Tibial artery (tissue), 4 donors: ENCODE data around the gene SOBP.

Experiments used
- DNase-seq, 2 donors: peaks; one replicate each; pipeline ENCODE4 v3.0.0-alpha.2; 2019
- H3K27ac ChIP-seq, 2 donors: fragments of 200-600 bp; sonication (generic) in 1 of 2; 1 replicate in 1 of 2; 2 replicates in 1 of 2; pipeline ENCODE4 v1.5.1; 2018 to 2019; ENCODE audit warnings: mild to moderate bottlenecking in 1 of 2
- H3K27me3 ChIP-seq, 2 donors: fragments of 200-600 bp; sonication (generic) in 1 of 2; one replicate each; pipeline versions ENCODE4 v1.5.1 to v1.6.0; 2016 to 2019
- H3K36me3 ChIP-seq, 3 donors: fragments of 200-600 bp; sonication (generic) in 2 of 3; one replicate each; pipeline ENCODE4 v1.5.1; 2016 to 2019; ENCODE audit warnings: mild to moderate bottlenecking in 2 of 3
- H3K4me1 ChIP-seq, 4 donors: fragments of 200-600 bp; sonication (generic) in 2 of 4; 1 replicate in 3 of 4; 2 replicates in 1 of 4; pipeline ENCODE4 v1.5.1; 2016 to 2019
- H3K4me3 ChIP-seq, 2 donors: fragments of 200-600 bp; sonication (generic) in 1 of 2; 1 replicate in 1 of 2; 2 replicates in 1 of 2; pipeline ENCODE4 v1.5.1; 2018 to 2019; ENCODE audit warnings: mild to moderate bottlenecking in 2 of 2
- H3K9me3 ChIP-seq, 3 donors: fragments of 200-600 bp; sonication (generic) in 1 of 3; one replicate each; pipeline ENCODE4 v1.5.1; 2016 to 2019
- CTCF ChIP-seq, 2 experiments: fragments of 200-600 bp in 1 of 2; fragments of 450-650 bp in 1 of 2; IDR thresholded peaks; one replicate each; pipeline ENCODE4 v1.5.1; 2017 to 2019; ENCODE audit warnings: antibody characterized with exemption in 2 of 2, mild to moderate bottlenecking in 1 of 2, moderate library complexity in 1 of 2
- intact Hi-C: fragments of 100-400 bp; cut with DNase I; formaldehyde crosslinking; loops from one replicate; pipeline ENCODE4 v1.15.0; 2023; ENCODE audit warnings: low total_unique reads

SOBP gene

GRCh38 chr6:107637316-107638315 is 147.7 kb downstream of the SOBP start:
- no peak for TF ChIP-seq CTCF (IDR thresholded peaks at IDR 0.05)
- Histone ChIP-seq H3K27me3 (no peaks in the 10 kb centered on the region), H3K36me3 (peaks cover 0 to 18% (median 0%) of the 10 kb centered on the region in 3 donors), H3K4me3 (no peak overlapping the region), H3K4me1 (peaks cover 0 to 15% (median 4%) of the 10 kb centered on the region in 4 donors), H3K27ac (no peak overlapping the region), H3K9me3 (no peaks in the 10 kb centered on the region)
- DNase-seq: no peak
- intact Hi-C loops: no loop called here

- no peak overlapping the region for H3K4me3 ChIP-seq
- no peak overlapping the region for H3K27ac ChIP-seq
- no peak for TF ChIP-seq CTCF (IDR thresholded peaks at IDR 0.05)
- H3K4me1 ChIP-seq: peaks cover 0 to 15% (median 4%) of the 10 kb centered on the region in 4 donors
- no peak for DNase-seq
- no peaks in the 10 kb centered on the region for H3K9me3 ChIP-seq
- no peaks in the 10 kb centered on the region for H3K27me3 ChIP-seq
- intact Hi-C loops: no loop called here
- H3K36me3 ChIP-seq: peaks cover 0 to 18% (median 0%) of the 10 kb centered on the region in 3 donors
Measured at GRCh38 chr6:107638493-107638892, 148.6 kb downstream of the SOBP start.

GRCh38 chr6:107639511-107639910 is 149.6 kb downstream of the SOBP start:
- Histone ChIP-seq H3K36me3 (peaks cover 0 to 10% (median 0%) of the 10 kb centered on the region in 3 donors), H3K27me3 (no peaks in the 10 kb centered on the region), H3K4me3 (no peak overlapping the region), H3K27ac (no peak overlapping the region), H3K9me3 (no peaks in the 10 kb centered on the region), H3K4me1 (peaks cover 0 to 10% (median 1%) of the 10 kb centered on the region in 4 donors)
- no peak for TF ChIP-seq CTCF (IDR thresholded peaks at IDR 0.05)
- intact Hi-C loops: no loop called here
- no peak for DNase-seq

GRCh38 chr6:107641071-107641470 is 151.2 kb downstream of the SOBP start:
- H3K4me1 ChIP-seq: peaks cover 0 to 15% (median 1%) of the 10 kb centered on the region in 4 donors
- H3K27me3 ChIP-seq: no peaks in the 10 kb centered on the region
- H3K4me3 ChIP-seq: no peak overlapping the region
- no peak for TF ChIP-seq CTCF (IDR thresholded peaks at IDR 0.05)
- no peaks in the 10 kb centered on the region for H3K9me3 ChIP-seq
- H3K36me3 ChIP-seq: no peaks in the 10 kb centered on the region
- DNase-seq: no peak
- intact Hi-C loops: no loop called here
- H3K27ac ChIP-seq: no peak overlapping the region

GRCh38 chr6:107641500-107641941 is 151.6 kb downstream of the SOBP start:
- H3K9me3 ChIP-seq: no peaks in the 10 kb centered on the region
- DNase-seq: no peak
- intact Hi-C loops: no loop called here
- H3K27me3 ChIP-seq: no peaks in the 10 kb centered on the region
- no peak overlapping the region for H3K27ac ChIP-seq
- H3K36me3 ChIP-seq: no peaks in the 10 kb centered on the region
- TF ChIP-seq CTCF (IDR thresholded peaks at IDR 0.05): no peak
- no peak overlapping the region for H3K4me3 ChIP-seq
- peaks cover 0 to 20% (median 3%) of the 10 kb centered on the region in 4 donors for H3K4me1 ChIP-seq
